IPS-18c (cell line): ENCODE data around the gene FAM184B.

Experiments
- H3K4me3 ChIP-seq: 2 replicates; pipeline ENCODE4 v1.7.0; 2013; ENCODE audit warnings: low read depth, mild to moderate bottlenecking, low read length, moderate library complexity; ENCODE audit not compliant: insufficient read depth
- H3K9me3 ChIP-seq: one replicate; pipeline ENCODE4 v1.6.1; 2013; ENCODE audit warnings: mild to moderate bottlenecking, low read length, moderate library complexity; ENCODE audit not compliant: control insufficient read depth, insufficient read depth

FAM184B gene

GRCh38 chr4:17786567-17786966, 5.1 kb upstream of the FAM184B start:
- Histone ChIP-seq H3K9me3 (no peaks in the 10 kb centered on the region), H3K4me3 (no peak overlapping the region)

DNA sequence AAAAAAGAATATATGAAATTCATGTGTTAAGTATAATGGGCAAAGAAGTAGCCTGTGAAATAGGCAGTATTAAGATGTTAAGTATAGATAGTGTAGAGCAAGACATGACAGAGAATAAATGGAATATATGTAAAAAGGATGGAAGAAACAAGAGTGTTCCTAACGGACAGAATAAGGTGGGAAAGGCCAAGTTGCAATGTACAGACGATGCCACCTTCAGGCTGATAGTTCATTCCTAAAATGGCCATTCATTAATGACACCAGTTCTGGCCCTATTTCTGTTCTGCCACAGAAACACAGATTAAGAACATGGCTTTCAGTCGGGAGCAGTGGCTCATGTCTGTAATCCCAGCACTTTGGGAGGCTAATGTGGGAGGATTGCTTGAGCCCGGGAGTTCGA, 4.4 kb upstream of the FAM184B start:
- no peak overlapping the region for H3K4me3 ChIP-seq

GRCh38 chr4:17780501-17781299, 721 bp downstream of the FAM184B start:
- Histone ChIP-seq H3K9me3 (peaks cover 2% of the 10 kb centered on the region), H3K4me3 (peak overlapping the region; percentile 50)

More for the DNA sequence above, 4.4 kb upstream of the FAM184B start:
- no peaks in the 10 kb centered on the region for H3K9me3 ChIP-seq

DNA sequence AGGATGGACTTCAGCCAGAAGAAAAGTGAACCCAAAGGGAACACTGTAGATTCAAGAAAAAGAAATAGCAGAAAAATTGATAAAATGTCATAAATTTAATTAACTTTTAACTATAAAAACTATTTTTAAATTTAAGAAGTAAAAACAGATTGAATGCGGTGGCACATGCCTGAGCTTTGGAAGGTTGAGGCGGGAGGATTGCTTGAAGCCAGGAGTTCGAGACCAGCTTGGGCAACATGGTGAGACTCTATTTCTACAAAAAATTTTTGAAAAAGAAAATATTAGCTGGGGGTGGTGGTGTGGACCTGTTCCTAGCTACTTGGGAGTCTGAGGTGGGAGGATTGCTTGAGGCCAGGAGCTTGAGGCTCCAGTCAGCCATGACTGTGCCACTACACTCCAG, 3.0 kb downstream of the FAM184B start:
- Histone ChIP-seq H3K9me3 (peaks cover 2% of the 10 kb centered on the region), H3K4me3 (no peak overlapping the region)

DNA sequence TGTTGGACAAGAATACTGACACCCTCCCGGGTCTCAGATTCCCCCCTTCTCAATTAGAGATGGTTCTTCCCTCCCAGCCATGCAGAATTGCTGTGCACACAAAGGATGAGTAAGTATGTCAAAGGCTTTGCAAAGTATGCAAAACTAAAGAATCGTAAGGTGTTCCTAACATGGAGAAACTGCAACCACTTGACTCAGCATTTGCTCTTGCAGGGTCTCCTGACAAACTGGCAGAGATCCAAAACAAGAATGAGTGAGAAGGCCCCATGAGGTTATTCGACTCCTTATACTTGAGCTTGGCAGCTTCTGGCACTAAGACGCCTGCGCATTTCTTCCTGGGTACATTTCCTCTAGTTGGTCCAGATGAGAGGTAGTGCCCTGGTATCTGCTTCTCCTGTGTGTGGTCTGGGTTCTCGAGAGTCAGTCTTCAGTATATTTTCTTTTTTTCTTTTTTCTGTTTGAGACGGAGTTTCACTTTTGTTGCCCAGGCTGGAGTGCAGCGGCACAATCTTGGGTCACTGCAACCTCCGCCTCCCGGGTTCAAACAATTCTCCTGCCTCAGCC, 8.2 kb downstream of the FAM184B start:
- Histone ChIP-seq H3K4me3 (no peak overlapping the region), H3K9me3 (no peaks in the 10 kb centered on the region)

DNA sequence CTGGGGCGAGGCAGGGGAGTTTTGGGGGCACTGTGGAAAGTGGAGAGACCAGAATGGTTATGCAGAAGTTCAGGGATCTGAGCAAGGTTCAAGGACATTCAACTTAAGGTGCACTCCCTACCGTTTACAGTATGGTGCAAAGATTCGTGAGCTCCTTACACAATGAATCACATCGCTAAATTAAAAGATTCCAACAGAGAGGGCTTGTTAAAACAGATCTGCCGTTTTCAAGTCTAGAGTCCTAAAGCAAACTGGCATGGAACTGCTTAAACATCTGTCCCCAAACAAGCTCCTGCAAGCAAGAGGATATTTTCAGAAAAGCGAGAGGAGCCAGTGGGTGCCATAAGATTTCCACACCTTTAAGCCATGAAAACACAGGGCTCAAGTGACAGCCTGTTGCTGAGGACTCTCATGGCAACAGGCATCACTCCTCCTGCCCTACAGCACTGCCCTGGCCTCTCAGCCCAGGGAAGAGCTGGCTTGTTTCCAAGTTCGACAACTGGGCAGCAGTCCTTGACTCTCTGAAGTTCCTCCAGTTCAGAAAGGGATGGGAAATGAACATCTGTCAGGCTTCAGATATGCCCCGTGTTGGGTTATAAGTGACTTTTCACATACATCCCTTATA, 10.0 kb downstream of the FAM184B start:
- H3K4me3 ChIP-seq, result no peak overlapping the region
- peaks cover 5% of the 10 kb centered on the region for H3K9me3 ChIP-seq

- H3K9me3 ChIP-seq, result peaks cover 5% of the 10 kb centered on the region
- H3K4me3 ChIP-seq, result no peak overlapping the region
Observed at GRCh38 chr4:17770845-17771244, 10.6 kb downstream of the FAM184B start.

- H3K4me3 ChIP-seq, result no peak overlapping the region
- H3K9me3 ChIP-seq, result peaks cover 5% of the 10 kb centered on the region
Observed at GRCh38 chr4:17769406-17770174, 11.8 kb downstream of the FAM184B start.

- no peak overlapping the region for H3K4me3 ChIP-seq
- H3K9me3 ChIP-seq, result peaks cover 5% of the 10 kb centered on the region
Observed at GRCh38 chr4:17766826-17767458, 14.5 kb downstream of the FAM184B start.

DNA sequence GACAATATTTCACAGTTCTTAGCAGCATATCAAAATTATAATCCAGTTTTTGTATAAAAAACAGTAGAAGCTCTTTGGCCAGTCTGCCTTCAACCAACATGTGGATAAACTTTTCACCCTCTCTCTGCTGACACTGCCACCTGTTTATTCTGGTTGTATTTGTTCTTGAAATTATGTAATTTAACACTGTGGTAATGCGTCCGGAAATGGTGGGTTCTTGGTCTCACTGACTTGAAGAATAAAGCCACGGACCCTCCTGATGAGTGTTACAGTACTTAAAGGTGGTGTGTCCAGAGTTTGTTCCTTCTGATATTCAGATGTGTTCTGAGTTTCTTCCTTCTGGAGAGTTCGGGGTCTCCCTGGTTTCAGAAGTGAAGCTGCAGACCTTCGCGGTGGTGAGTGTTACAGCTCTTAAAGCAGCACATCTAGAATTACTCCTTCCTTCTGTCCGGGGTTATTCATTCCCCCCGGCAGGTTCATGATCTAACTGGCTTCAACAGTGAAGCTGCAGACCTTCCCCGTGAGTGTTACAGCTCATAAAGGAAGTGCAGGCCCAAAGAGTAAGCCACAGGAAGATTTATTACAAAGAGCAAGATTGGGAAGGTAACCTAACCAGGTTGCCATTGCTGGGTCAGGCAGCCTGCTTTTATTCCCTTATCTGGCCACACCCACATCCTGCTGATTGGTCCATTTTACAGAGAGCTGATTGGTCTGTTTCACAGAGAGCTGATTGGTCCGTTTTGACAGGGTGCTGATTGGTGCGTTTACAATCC, 15.7 kb downstream of the FAM184B start:
- Histone ChIP-seq H3K9me3 (peaks cover 5% of the 10 kb centered on the region), H3K4me3 (no peak overlapping the region)

- H3K9me3 ChIP-seq, result peaks cover 5% of the 10 kb centered on the region
- no peak overlapping the region for H3K4me3 ChIP-seq
Observed at GRCh38 chr4:17763931-17764330, 17.5 kb downstream of the FAM184B start.

DNA sequence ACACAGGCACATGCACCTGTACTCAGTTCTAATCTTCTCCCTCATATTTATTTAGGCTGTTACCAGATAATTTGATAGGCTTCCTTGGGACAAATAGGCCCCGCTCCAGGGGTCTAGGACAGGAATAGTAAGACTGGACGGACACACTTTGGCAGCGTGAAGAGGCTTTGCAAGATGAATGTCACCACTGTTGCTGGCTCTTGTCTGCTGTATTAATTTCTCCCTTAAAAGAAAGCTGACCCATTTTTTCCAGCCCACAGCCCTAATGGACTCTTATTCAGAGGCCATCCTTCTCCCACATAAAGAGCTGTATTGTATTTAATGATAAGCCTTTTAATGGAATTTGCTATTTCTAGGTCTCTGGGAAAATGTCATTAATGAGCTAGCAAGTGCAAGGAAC, 18.0 kb downstream of the FAM184B start:
- H3K9me3 ChIP-seq, result peaks cover 5% of the 10 kb centered on the region

GRCh38 chr4:17762726-17763125, 18.7 kb downstream of the FAM184B start:
- Histone ChIP-seq H3K4me3 (no peak overlapping the region), H3K9me3 (peaks cover 5% of the 10 kb centered on the region)

More for the DNA sequence above, 18.0 kb downstream of the FAM184B start:
- H3K4me3 ChIP-seq, result no peak overlapping the region

DNA sequence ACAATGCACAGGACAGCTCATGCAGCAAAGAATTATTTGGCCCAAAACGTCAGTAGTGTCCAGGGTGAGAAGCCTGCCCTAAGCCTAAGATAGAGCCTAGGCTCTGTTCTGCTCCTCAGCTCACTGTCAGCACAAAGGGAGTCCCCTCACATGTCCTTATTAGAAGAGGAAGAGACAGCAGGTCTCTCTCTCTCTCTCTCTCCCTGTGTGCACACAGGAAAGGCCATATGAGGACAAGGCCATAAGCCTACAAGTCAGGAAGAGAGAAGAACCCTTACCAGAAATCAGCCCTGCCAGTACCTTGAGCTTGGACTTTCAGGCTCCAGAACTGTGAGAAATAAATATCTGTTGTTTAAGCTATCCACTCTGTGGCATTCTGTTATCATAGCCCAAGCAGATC, 20.4 kb downstream of the FAM184B start:
- no peaks in the 10 kb centered on the region for H3K9me3 ChIP-seq
- H3K4me3 ChIP-seq, result no peak overlapping the region

DNA sequence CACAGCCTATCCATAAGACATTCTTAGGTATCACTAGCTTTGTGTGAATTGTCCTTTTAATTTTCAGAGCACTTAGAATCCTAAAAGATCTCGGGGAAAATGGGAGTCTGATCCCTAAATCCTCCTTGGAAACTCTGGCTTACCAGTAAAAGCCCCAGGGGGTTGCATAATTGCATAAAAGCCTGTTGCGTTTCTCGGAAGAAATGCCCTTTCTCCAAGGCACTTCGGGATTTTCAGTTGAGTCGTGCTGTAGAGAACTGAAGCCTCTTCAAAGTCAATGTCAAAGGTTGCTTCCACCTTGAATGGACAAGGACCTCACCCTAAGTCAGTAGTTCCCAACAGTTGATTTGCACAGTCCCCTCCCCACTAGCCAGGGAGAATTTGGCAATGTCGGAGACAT, 20.8 kb downstream of the FAM184B start:
- Histone ChIP-seq H3K9me3 (no peaks in the 10 kb centered on the region), H3K4me3 (no peak overlapping the region)

DNA sequence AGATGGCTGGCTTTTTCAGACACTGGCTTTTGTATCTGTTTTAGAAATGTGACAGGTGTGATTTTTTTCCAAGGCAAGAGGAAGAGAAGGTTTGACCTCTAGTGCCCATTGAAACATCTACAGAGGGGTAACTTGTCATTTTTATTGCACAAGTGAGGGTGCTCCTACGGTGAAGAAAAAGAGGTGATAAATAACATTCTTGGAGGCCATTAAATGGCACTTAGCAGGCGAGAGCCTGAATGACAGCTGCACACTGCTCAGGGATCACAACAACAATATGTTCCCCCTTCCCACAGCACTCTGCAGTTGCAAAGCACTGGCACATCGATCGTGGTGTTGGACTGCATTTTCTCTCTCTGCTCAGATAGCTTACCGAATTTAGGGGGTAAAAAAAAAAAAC, 22.9 kb downstream of the FAM184B start:
- Histone ChIP-seq H3K9me3 (no peaks in the 10 kb centered on the region), H3K4me3 (no peak overlapping the region)

DNA sequence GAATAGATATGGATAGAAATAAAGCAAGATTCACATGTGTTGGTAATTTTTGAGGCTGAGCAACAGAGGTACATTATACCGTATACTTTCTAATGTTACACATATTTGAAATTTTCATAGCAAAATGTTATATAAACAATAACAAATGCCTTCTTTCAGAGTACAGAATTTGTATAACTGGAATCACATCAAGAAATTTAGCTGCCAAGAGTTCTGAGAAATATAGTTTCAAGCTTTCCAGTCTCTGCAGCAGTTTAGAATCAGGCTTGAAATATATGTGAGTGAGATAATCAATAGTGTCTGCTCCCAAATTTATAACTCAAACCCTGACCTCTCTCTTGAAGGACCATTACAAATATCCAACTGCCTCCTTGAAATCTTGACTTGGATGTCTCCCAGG, 23.8 kb downstream of the FAM184B start:
- no peak overlapping the region for H3K4me3 ChIP-seq
- no peaks in the 10 kb centered on the region for H3K9me3 ChIP-seq
